ENCODE results near the gene AMH.

DNA sequence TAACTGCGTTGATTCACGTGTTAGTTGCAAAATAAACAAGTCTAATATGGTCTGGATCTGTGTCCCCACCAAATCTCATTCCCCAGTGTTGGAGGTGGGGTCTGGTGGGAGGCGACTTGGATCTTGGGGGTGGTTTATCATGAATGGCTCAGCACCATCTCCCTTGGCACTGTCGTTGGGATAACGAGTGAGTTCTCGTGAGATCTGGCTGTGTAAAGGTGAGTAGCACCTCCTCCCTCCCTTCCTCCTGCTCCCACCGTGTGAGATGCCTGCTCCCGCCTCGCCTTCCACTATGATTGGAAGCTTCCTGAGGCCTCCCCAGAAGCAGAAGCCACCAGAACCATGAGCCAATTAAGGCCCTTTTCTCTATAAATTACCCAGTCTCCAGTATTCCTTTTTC lies 28.0 kb downstream of the AMH start:
- TF ChIP-seq, protein P1, sequence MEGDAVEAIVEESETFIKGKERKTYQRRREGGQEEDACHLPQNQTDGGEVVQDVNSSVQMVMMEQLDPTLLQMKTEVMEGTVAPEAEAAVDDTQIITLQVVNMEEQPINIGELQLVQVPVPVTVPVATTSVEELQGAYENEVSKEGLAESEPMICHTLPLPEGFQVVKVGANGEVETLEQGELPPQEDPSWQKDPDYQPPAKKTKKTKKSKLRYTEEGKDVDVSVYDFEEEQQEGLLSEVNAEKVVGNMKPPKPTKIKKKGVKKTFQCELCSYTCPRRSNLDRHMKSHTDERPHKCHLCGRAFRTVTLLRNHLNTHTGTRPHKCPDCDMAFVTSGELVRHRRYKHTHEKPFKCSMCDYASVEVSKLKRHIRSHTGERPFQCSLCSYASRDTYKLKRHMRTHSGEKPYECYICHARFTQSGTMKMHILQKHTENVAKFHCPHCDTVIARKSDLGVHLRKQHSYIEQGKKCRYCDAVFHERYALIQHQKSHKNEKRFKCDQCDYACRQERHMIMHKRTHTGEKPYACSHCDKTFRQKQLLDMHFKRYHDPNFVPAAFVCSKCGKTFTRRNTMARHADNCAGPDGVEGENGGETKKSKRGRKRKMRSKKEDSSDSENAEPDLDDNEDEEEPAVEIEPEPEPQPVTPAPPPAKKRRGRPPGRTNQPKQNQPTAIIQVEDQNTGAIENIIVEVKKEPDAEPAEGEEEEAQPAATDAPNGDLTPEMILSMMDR (IDR thresholded peaks at IDR 0.05 in 8 of 11, conservative IDR thresholded peaks at IDR 0.05 in 3 of 11) = no peak
- TF ChIP-seq POLR2A (IDR thresholded peaks at IDR 0.05) = no peak

All from spleen (tissue), 7 donors.